Esophagus squamous epithelium (tissue), 4 donors: Measurements from ENCODE around the gene GALNTL6.

Source experiments
- POLR2A ChIP-seq, 4 donors: fragments of 450-650 bp; IDR thresholded peaks; one replicate each; pipeline ENCODE4 v1.6.1; 2017; ENCODE audit warnings: antibody characterized with exemption in 4 of 4, mild to moderate bottlenecking in 4 of 4, moderate library complexity in 3 of 4
- TF ChIP-seq, protein P1 (sequence below), 6 experiments: fragments of 450-650 bp in 4 of 6; fragments of 200-600 bp in 2 of 6; sonication (generic) in 2 of 6; IDR thresholded peaks; one replicate each; pipeline ENCODE4 v1.5.1; 2016 to 2019; ENCODE audit warnings: antibody characterized with exemption in 6 of 6, mild to moderate bottlenecking in 4 of 6, moderate library complexity in 4 of 6

DNA sequence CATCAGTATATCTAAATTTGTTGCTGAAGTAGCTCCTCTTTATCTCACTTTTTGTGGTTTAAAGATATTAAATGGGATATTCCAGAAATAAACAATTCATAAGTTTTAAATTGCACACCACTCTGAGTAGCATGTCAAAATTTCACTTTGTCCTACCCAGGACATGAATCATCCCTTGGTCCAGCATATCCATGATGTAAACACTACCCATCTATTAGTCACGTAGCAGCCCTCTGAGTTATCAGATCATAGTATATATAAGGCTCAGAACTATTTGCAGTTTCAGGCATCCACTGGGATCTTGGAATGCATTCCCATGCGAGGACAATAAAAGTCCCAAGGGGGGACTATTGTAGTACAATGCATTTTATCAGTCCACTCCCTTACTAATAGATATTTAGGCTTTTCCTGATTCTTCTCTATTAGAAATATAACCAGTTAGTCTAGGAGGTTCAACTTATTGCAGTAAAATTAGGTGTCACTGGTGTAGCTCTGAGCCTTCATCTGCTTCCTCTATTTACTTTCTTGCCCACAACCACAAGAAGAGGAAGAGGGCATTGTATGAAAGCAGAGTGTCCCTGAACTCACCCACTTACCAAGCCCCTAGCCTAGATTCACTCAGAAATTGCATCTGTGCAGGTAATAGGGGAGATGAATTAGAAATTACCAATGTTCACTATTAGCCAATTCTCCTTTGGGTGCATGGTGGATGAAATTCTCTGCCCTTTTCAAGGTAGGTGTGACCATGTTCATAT is 945.6 kb downstream of the GALNTL6 start:
- TF ChIP-seq, protein P1, sequence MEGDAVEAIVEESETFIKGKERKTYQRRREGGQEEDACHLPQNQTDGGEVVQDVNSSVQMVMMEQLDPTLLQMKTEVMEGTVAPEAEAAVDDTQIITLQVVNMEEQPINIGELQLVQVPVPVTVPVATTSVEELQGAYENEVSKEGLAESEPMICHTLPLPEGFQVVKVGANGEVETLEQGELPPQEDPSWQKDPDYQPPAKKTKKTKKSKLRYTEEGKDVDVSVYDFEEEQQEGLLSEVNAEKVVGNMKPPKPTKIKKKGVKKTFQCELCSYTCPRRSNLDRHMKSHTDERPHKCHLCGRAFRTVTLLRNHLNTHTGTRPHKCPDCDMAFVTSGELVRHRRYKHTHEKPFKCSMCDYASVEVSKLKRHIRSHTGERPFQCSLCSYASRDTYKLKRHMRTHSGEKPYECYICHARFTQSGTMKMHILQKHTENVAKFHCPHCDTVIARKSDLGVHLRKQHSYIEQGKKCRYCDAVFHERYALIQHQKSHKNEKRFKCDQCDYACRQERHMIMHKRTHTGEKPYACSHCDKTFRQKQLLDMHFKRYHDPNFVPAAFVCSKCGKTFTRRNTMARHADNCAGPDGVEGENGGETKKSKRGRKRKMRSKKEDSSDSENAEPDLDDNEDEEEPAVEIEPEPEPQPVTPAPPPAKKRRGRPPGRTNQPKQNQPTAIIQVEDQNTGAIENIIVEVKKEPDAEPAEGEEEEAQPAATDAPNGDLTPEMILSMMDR (IDR thresholded peaks at IDR 0.05): no peak
- TF ChIP-seq POLR2A (IDR thresholded peaks at IDR 0.05): no peak
